GM12878 (cell line): ENCODE measurements around the gene OR6K3. TPM values are rescaled to one million over a fixed set of nuclear protein-coding genes. Genes with fewer than 3 reads are reported as not detected.

Experiments
- ATAC-seq: fragments of 200-7000 bp; cut with Tn5 transposase; 3 replicates; pipeline ENCODE4 v1.9.1; 2020; ENCODE audit warnings: mild to moderate bottlenecking, moderate library complexity
- BruUV-seq: library from RNA; stranded (reverse); fragments of 400-500 nt; replicated peaks from 2 replicates; lab custom pipeline; 2021; lab: Mats Ljungman, UMichigan
- CTCF ChIA-PET: fragments of 300-600 bp; sonication (Branson Sonifier 250); formaldehyde crosslinking; extraction: SDS; loops from one replicate; lab custom pipeline; 2021; ENCODE audit warnings: inconsistent platforms; lab: Yijun Ruan, JAX
- POLR2A ChIA-PET: fragments of 350-600 bp; formaldehyde crosslinking; extraction: SDS; loops from one replicate; lab custom pipeline; 2021; ENCODE audit warnings: inconsistent platforms; lab: Charles Lee
- RAD21 ChIA-PET: fragments of 300-600 bp; sonication (Branson Sonifier 250); formaldehyde crosslinking; loops from one replicate; lab custom pipeline; 2023; ENCODE audit warnings: antibody characterized with exemption; ENCODE audit not compliant: unreplicated experiment; lab: Charles Lee
- SMC1A ChIA-PET: fragments of 300-600 bp; sonication (Branson Sonifier 250); formaldehyde crosslinking; loops from one replicate; lab custom pipeline; 2023; ENCODE audit not compliant: unreplicated experiment, uncharacterized antibody; lab: Charles Lee
- DNase-seq: peaks from one replicate; pipeline ENCODE4 v3.0.0-alpha.2; 2011; ENCODE audit warnings: low read depth, low spot score
- FAIRE-seq: peaks from 3 replicates; lab custom pipeline; 2011; peaks lifted over from hg19 to GRCh38; lab: Jason Lieb, UNC
- H2AFZ ChIP-seq: 2 replicates; pipeline ENCODE4 v1.6.0; 2011; ENCODE audit warnings: low read depth, low read length, control low read depth; ENCODE audit not compliant: control insufficient read depth
- H3K27ac ChIP-seq: 2 replicates; pipeline ENCODE4 v1.5.1; 2011; ENCODE audit warnings: control low read depth; ENCODE audit not compliant: control insufficient read depth, insufficient read depth
- H3K27me3 ChIP-seq, 2 experiments: replicated peaks in 1 of 2; 2 replicates each; pipeline versions ENCODE4 v1.6.0 to v1.6.1; 2011; ENCODE audit warnings: low read length in 1 of 2; ENCODE audit not compliant: control insufficient read depth in 2 of 2, insufficient read depth in 2 of 2
- H3K36me3 ChIP-seq, 2 experiments: 2 replicates each; pipeline ENCODE4 v1.5.1; 2011; ENCODE audit warnings: low read length in 1 of 2; ENCODE audit not compliant: control insufficient read depth in 2 of 2, insufficient read depth in 2 of 2
- H3K4me1 ChIP-seq: 2 replicates; pipeline ENCODE4 v1.6.1; 2011; ENCODE audit warnings: mild to moderate bottlenecking, low read length, moderate library complexity, mixed read lengths; ENCODE audit not compliant: control insufficient read depth, insufficient read depth
- H3K4me2 ChIP-seq: 2 replicates; pipeline ENCODE4 v1.6.0; 2011; ENCODE audit warnings: control low read depth; ENCODE audit not compliant: control insufficient read depth, insufficient read depth
- H3K4me3 ChIP-seq: fragments of 200-600 bp; sonication (generic); 2 replicates; pipeline ENCODE4 v1.5.1; 2016
- H3K79me2 ChIP-seq: 2 replicates; pipeline ENCODE4 v1.6.0; 2011; ENCODE audit warnings: low read length; ENCODE audit not compliant: control insufficient read depth, insufficient read depth
- H3K9ac ChIP-seq: 2 replicates; pipeline ENCODE4 v1.8.0; 2011; ENCODE audit warnings: low read length, control low read depth, mixed read lengths; ENCODE audit not compliant: control insufficient read depth, insufficient read depth
- H3K9me3 ChIP-seq: replicated peaks from 3 replicates; pipeline ENCODE4 v1.5.1; 2011; ENCODE audit warnings: mild to moderate bottlenecking, low read length; ENCODE audit not compliant: control insufficient read depth, insufficient read depth
- H4K20me1 ChIP-seq: 2 replicates; pipeline ENCODE4 v1.6.0; 2011; ENCODE audit not compliant: control insufficient read depth, insufficient read depth
- ATF2 ChIP-seq: IDR thresholded peaks from 2 replicates; pipeline ENCODE4 v1.6.1; 2012; ENCODE audit warnings: low read length, inconsistent platforms
- CBX5 ChIP-seq: sonication (generic); IDR thresholded peaks from 2 replicates; pipeline ENCODE4 v1.6.1; 2016; ENCODE audit warnings: low read depth, moderate library complexity, mild to moderate bottlenecking, inconsistent platforms
- CHD2 ChIP-seq: IDR thresholded peaks from 2 replicates; pipeline ENCODE4 v1.6.1; 2011; ENCODE audit warnings: low read depth, low read length, improper control_type of control experiment, borderline replicate concordance
- HDGF ChIP-seq: fragments of 450-650 bp; IDR thresholded peaks from 2 replicates; pipeline ENCODE4 v1.6.1; 2016; ENCODE audit warnings: antibody characterized with exemption
- KDM1A ChIP-seq: fragments of 200-600 bp; sonication (generic); IDR thresholded peaks from 2 replicates; pipeline ENCODE4 v1.6.1; 2016; ENCODE audit warnings: borderline replicate concordance
- MYC ChIP-seq: IDR thresholded peaks from 2 replicates; pipeline ENCODE4 v1.6.1; 2011; ENCODE audit warnings: mild to moderate bottlenecking, low read length, moderate library complexity, inconsistent platforms; ENCODE audit not compliant: insufficient read depth, insufficient replicate concordance, insufficient read length, severe bottlenecking
- NBN ChIP-seq: fragments of 450-650 bp; IDR thresholded peaks from 2 replicates; pipeline ENCODE4 v1.6.1; 2016
- POLR2A ChIP-seq: IDR thresholded peaks from 2 replicates; pipeline ENCODE4 v1.6.1; 2011; ENCODE audit warnings: low read depth, mild to moderate bottlenecking, low read length
- SRF ChIP-seq, 2 experiments: IDR thresholded peaks; 2 replicates each; pipeline ENCODE4 v1.6.1; 2011; ENCODE audit warnings: low read depth in 2 of 2, low read length in 2 of 2, mild to moderate bottlenecking in 1 of 2, moderate library complexity in 1 of 2
- SUPT20H ChIP-seq: IDR thresholded peaks from 2 replicates; pipeline ENCODE4 v1.6.1; 2011; ENCODE audit warnings: low read depth, mild to moderate bottlenecking, low read length, moderate library complexity, borderline replicate concordance; ENCODE audit not compliant: control insufficient read depth
- TARDBP ChIP-seq: IDR thresholded peaks from 2 replicates; pipeline ENCODE4 v1.6.1; 2016; ENCODE audit warnings: borderline replicate concordance
- WGBS: methylation state at CpG from one replicate; pipeline ENCODE4 v1.1.6; 2016; ENCODE audit warnings: low lambda C conversion rate; ENCODE audit not compliant: insufficient replicate concordance, insufficient coverage; ENCODE audit errors: missing lambda C conversion rate; 5-methylcytosine and 5-hydroxymethylcytosine counted together
- in situ Hi-C: fragments of 300-500 bp; cut with MboI; formaldehyde crosslinking; loops from 9 replicates; pipeline ENCODE4 v1.14.3; 2018; ENCODE audit warnings: mixed read lengths
- intact Hi-C: fragments of 100-400 bp; cut with micrococcal nuclease; formaldehyde crosslinking; loops from one replicate; pipeline ENCODE4 v1.14.2; 2022; ENCODE audit not compliant: unreplicated experiment
- polyA plus RNA-seq, 11 experiments: library from polyadenylated mRNA; depleted of rRNA in 4 of 11; unstranded in 6 of 11; stranded (reverse) in 5 of 11; fragments of >200 nt; fragmentation: Nextera tagmentation in 4 of 11; fragmentation: Illumina TruSeq in 1 of 11; extraction: Ambion mirVana in 4 of 11; extraction: Trizol in 1 of 11; gene quantifications; 1 replicate in 1 of 11; 2 replicates in 10 of 11; pipeline versions ENCODE4 v1.2.1 to v1.2.3, GENCODE V29; 2011 to 2016; ENCODE audit warnings: inconsistent platforms in 2 of 11, missing spikeins in 2 of 11, low read depth in 1 of 11
- total RNA-seq, 4 experiments: library from RNA; depleted of rRNA in 3 of 4; stranded (reverse); fragments of >200 nt in 3 of 4; fragmentation: Illumina TruSeq in 1 of 4; extraction: Trizol in 1 of 4; gene quantifications; 2 replicates each; pipeline versions ENCODE4 v1.2.1 to v1.2.3, GENCODE V29; 2013 to 2021
- TF ChIP-seq, protein P1 (sequence below): fragments of 450-650 bp; IDR thresholded peaks from 2 replicates; pipeline ENCODE4 v1.6.1; 2016; ENCODE audit warnings: mild to moderate bottlenecking, moderate library complexity, borderline replicate concordance

OR6K3 gene
- total and polyA plus RNA-seq, 10 of the 15 experiments (the other 5 are each of a cell fraction or from before 2014, with no cell fraction given) = not detected

GRCh38 chr1:158706096-158706495 lies 14.4 kb downstream of the OR6K3 start:
- SMC1A ChIA-PET = no interaction called here
- DNase-seq = no peak
- no peaks in the 10 kb centered on the region for H3K79me2 ChIP-seq
- H3K4me2 ChIP-seq = no peak overlapping the region
- no peak overlapping the region for H3K27ac ChIP-seq
- H3K36me3 ChIP-seq = no peaks in the 10 kb centered on the region
- POLR2A ChIA-PET = no interaction called here
- 7% methylated on average over 2 of the region's 2 CpGs for WGBS
- H3K27me3 ChIP-seq = no peaks in the 10 kb centered on the region; a peak in 1 of 4 replicates
- no peak overlapping the region for H3K4me3 ChIP-seq
- TF ChIP-seq SRF (IDR thresholded peaks at IDR 0.05; ENCODE audit: low read depth in 2 of 2, low read length in 2 of 2) (no peak), CBX5 (no peak), TARDBP (no peak), HDGF (no peak), CHD2 (no peak), NBN (no peak), SUPT20H (no peak)
- in situ Hi-C loops (no loop called here), intact Hi-C loops (no loop called here)
- RAD21 ChIA-PET = no interaction called here
- CTCF ChIA-PET = no interaction called here
- no peak overlapping the region for H2AFZ ChIP-seq
- ATAC-seq = no peak
- no TSS peak for BruUV-seq
- no peaks in the 10 kb centered on the region for H4K20me1 ChIP-seq
- no peaks in the 10 kb centered on the region for H3K9me3 ChIP-seq
- no peaks in the 10 kb centered on the region for H3K4me1 ChIP-seq
- no peak overlapping the region for H3K9ac ChIP-seq
- no peak for FAIRE-seq

GRCh38 chr1:158700552-158700951 lies 20.0 kb downstream of the OR6K3 start, which contains the start of gene OR6K2:
Gene OR6K2 (minus strand): TSS chr1:158700652. CDS start chr1:158700652, 0 bp downstream.
- no peaks in the 10 kb centered on the region for H3K36me3 ChIP-seq
- H3K27me3 ChIP-seq = no peaks in the 10 kb centered on the region; a peak in 1 of 4 replicates
- H3K9ac ChIP-seq = no peak within 1 kb of the TSS
- FAIRE-seq (no peak), ATAC-seq (no peak), DNase-seq (no peak)
- no peaks in the 10 kb centered on the region for H4K20me1 ChIP-seq
- in situ Hi-C loops (no loop called here), intact Hi-C loops (no loop called here)
- H3K79me2 ChIP-seq = no peaks in the 10 kb centered on the region
- no peaks in the 10 kb centered on the region for H3K9me3 ChIP-seq
- ChIA-PET POLR2A (no interaction called here), CTCF (no interaction called here), SMC1A (no interaction called here), RAD21 (no interaction called here)
- no peak within 1 kb of the TSS for H3K4me3 ChIP-seq
- H3K4me2 ChIP-seq = no peak within 1 kb of the TSS
- no TSS peak for BruUV-seq
- WGBS = 15% methylated on average over 4 of the region's 4 CpGs
- H2AFZ ChIP-seq = no peak within 1 kb of the TSS
- no peaks in the 10 kb centered on the region for H3K4me1 ChIP-seq
- H3K27ac ChIP-seq = no peak within 1 kb of the TSS
- TF ChIP-seq, protein P1, sequence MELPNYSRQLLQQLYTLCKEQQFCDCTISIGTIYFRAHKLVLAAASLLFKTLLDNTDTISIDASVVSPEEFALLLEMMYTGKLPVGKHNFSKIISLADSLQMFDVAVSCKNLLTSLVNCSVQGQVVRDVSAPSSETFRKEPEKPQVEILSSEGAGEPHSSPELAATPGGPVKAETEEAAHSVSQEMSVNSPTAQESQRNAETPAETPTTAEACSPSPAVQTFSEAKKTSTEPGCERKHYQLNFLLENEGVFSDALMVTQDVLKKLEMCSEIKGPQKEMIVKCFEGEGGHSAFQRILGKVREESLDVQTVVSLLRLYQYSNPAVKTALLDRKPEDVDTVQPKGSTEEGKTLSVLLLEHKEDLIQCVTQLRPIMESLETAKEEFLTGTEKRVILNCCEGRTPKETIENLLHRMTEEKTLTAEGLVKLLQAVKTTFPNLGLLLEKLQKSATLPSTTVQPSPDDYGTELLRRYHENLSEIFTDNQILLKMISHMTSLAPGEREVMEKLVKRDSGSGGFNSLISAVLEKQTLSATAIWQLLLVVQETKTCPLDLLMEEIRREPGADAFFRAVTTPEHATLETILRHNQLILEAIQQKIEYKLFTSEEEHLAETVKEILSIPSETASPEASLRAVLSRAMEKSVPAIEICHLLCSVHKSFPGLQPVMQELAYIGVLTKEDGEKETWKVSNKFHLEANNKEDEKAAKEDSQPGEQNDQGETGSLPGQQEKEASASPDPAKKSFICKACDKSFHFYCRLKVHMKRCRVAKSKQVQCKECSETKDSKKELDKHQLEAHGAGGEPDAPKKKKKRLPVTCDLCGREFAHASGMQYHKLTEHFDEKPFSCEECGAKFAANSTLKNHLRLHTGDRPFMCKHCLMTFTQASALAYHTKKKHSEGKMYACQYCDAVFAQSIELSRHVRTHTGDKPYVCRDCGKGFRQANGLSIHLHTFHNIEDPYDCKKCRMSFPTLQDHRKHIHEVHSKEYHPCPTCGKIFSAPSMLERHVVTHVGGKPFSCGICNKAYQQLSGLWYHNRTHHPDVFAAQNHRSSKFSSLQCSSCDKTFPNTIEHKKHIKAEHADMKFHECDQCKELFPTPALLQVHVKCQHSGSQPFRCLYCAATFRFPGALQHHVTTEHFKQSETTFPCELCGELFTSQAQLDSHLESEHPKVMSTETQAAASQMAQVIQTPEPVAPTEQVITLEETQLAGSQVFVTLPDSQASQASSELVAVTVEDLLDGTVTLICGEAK = no peak
- TF ChIP-seq KDM1A = no peak
- no peak for TF ChIP-seq POLR2A
- no peak for TF ChIP-seq MYC
- no peak for TF ChIP-seq ATF2
